Thyroid gland (tissue), 4 donors: ENCODE results near the gene ADAMTS2.

Experiments
- CTCF ChIP-seq, 6 experiments: fragments of 200-600 bp in 3 of 6; fragments of 450-650 bp in 3 of 6; sonication (generic) in 3 of 6; IDR thresholded peaks; one replicate each; pipeline ENCODE4 v1.5.1; 2016 to 2019; ENCODE audit warnings: antibody characterized with exemption in 6 of 6, mild to moderate bottlenecking in 2 of 6, inconsistent platforms in 1 of 6, moderate library complexity in 1 of 6
- POLR2A ChIP-seq, 2 donors: fragments of 450-650 bp; IDR thresholded peaks; one replicate each; pipeline ENCODE4 v1.6.1; 2017; ENCODE audit warnings: antibody characterized with exemption in 2 of 2, mild to moderate bottlenecking in 2 of 2, moderate library complexity in 1 of 2

- TF ChIP-seq CTCF (IDR thresholded peaks at IDR 0.05) (no peak), POLR2A (IDR thresholded peaks at IDR 0.05) (no peak)
These were observed 69.8 kb downstream of the ADAMTS2 start for GRCh38 chr5:179275381-179275878.
